Right lobe of liver (tissue), 6 donors: Measurements from ENCODE around the gene CLCN3. TPM values are rescaled to one million over a fixed set of nuclear protein-coding genes. Genes with fewer than 3 reads are reported as not detected.

Experiments
- ATAC-seq, 4 donors: fragments of 200-7000 bp; cut with Tn5 transposase; one replicate each; pipeline ENCODE4 v1.9.1; 2020; ENCODE audit warnings: mild to moderate bottlenecking in 4 of 4, moderate library complexity in 4 of 4
- DNase-seq, 3 donors: peaks; one replicate each; pipeline ENCODE4 v3.0.0-alpha.2; 2020
- H3K27ac ChIP-seq, 3 donors: fragments of 200-600 bp; one replicate each; pipeline ENCODE4 v1.8.0; 2022
- H3K27me3 ChIP-seq, 2 donors: fragments of 200-600 bp; one replicate each; pipeline ENCODE4 v1.8.0; 2022
- H3K36me3 ChIP-seq, 4 donors: fragments of 200-600 bp; sonication (generic) in 1 of 4; one replicate each; pipeline versions ENCODE4 v1.5.1 to v1.8.0; 2017 to 2022; ENCODE audit warnings: control low read depth in 1 of 4
- H3K4me1 ChIP-seq, 4 donors: fragments of 200-600 bp; sonication (generic) in 1 of 4; one replicate each; pipeline versions ENCODE4 v1.5.1 to v1.8.0; 2017 to 2022; ENCODE audit warnings: control low read depth in 1 of 4
- H3K4me3 ChIP-seq, 3 donors: fragments of 200-600 bp; one replicate each; pipeline ENCODE4 v1.8.0; 2022
- H3K9me3 ChIP-seq, 4 donors: fragments of 200-600 bp; sonication (generic) in 1 of 4; one replicate each; pipeline versions ENCODE4 v1.5.1 to v1.8.0; 2017 to 2022; ENCODE audit warnings: control low read depth in 1 of 4
- POLR2A ChIP-seq: fragments of 450-650 bp; IDR thresholded peaks from one replicate; pipeline ENCODE4 v1.6.1; 2017; ENCODE audit warnings: antibody characterized with exemption, mild to moderate bottlenecking
- WGBS: methylation state at CpG from one replicate; pipeline ENCODE4 v1.1.6; 2018; ENCODE audit warnings: low coverage, low lambda C conversion rate; ENCODE audit not compliant: insufficient coverage; ENCODE audit errors: missing lambda C conversion rate; 5-methylcytosine and 5-hydroxymethylcytosine counted together
- intact Hi-C, 2 donors: fragments of 100-400 bp; cut with DNase I; formaldehyde crosslinking; loops; one replicate each; pipeline versions ENCODE4 v1.11.2 to v1.14.1; 2022
- total RNA-seq, 6 experiments: library from RNA; depleted of rRNA in 2 of 6; stranded (reverse); fragments of >200 nt in 2 of 6; fragmentation: NEBNext Ultra II Directional in 3 of 6; extraction: Animal tissue kit (Norgen Biotek cat#: 25700) in 3 of 6; gene quantifications; one replicate each; pipeline versions ENCODE4 v1.1.0 to v1.2.4, GENCODE V29; 2016 to 2023
- TF ChIP-seq, protein P1 (sequence below), 4 donors: fragments of 200-600 bp in 3 of 4; fragments of 450-650 bp in 1 of 4; IDR thresholded peaks; one replicate each; pipeline versions ENCODE4 v1.5.1 to v1.8.0; 2016 to 2022; ENCODE audit warnings: antibody characterized with exemption in 4 of 4, mild to moderate bottlenecking in 2 of 4
- donor health status: DM: no; HTN: yes; CAD: no.
- donor health status: DM: no; HTN: no; CAD: no.
- donor health status: DM: no; HTN: no; CAD: no.
- donor health status: DM: no; HTN: yes; CAD: no.
- donor health status: DM: no; HTN: yes; CAD: no.

Gene CLCN3
- total RNA-seq, 6 experiments from 2014 or later: 17.0 to 29.4 (median 19.6) TPM

DNA sequence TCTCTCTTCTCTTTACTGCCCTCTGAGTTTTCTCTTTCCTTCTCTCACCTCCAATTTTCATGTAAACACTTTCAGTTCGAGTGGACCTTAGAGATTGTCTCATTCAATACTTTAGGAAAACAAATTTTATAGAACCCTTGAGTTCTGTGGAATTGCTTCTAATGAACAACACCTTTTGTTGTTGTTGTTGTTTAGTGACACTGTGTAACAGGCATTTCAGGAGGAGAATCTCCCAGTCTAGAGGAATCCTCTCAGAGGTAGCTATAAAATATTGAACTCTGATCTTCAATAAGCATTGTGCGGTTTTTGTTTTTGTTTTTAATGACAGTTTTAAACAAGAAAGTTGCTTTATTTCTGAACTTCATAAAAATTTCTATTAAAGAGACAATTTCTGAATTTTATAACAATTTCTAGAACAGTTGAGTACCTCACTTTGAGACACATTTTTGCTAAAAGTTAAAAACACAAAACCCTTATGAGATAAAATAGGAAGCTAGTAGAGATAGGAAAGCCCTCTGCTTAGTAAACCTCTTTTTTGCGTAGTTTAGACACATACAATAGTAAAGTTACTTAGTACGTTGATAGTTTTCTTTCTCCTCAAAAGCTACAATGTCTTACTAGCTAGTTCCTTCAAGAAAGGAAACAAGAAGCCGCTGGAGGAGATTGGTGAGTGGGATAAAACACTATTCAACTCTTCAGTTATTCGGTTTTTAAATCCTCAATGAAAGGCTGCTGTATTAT is 38.8 kb downstream of the CLCN3 start:
- Histone ChIP-seq H3K4me1 (peaks cover 0 to 24% (median 3%) of the 10 kb centered on the region in 4 donors), H3K27me3 (no peaks in the 10 kb centered on the region), H3K9me3 (no peaks in the 10 kb centered on the region), H3K4me3 (no peak overlapping the region), H3K27ac (peak overlapping the region; percentile 48 to 84 (median 55)), H3K36me3 (no peaks in the 10 kb centered on the region)
- intact Hi-C loops: no loop called here
- WGBS: 54% methylated on average over 6 of the region's 6 CpGs
- no peak for TF ChIP-seq POLR2A
- TF ChIP-seq, protein P1, sequence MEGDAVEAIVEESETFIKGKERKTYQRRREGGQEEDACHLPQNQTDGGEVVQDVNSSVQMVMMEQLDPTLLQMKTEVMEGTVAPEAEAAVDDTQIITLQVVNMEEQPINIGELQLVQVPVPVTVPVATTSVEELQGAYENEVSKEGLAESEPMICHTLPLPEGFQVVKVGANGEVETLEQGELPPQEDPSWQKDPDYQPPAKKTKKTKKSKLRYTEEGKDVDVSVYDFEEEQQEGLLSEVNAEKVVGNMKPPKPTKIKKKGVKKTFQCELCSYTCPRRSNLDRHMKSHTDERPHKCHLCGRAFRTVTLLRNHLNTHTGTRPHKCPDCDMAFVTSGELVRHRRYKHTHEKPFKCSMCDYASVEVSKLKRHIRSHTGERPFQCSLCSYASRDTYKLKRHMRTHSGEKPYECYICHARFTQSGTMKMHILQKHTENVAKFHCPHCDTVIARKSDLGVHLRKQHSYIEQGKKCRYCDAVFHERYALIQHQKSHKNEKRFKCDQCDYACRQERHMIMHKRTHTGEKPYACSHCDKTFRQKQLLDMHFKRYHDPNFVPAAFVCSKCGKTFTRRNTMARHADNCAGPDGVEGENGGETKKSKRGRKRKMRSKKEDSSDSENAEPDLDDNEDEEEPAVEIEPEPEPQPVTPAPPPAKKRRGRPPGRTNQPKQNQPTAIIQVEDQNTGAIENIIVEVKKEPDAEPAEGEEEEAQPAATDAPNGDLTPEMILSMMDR (IDR thresholded peaks at IDR 0.05): no peak
- ATAC-seq (no peak), DNase-seq (no peak)

DNA sequence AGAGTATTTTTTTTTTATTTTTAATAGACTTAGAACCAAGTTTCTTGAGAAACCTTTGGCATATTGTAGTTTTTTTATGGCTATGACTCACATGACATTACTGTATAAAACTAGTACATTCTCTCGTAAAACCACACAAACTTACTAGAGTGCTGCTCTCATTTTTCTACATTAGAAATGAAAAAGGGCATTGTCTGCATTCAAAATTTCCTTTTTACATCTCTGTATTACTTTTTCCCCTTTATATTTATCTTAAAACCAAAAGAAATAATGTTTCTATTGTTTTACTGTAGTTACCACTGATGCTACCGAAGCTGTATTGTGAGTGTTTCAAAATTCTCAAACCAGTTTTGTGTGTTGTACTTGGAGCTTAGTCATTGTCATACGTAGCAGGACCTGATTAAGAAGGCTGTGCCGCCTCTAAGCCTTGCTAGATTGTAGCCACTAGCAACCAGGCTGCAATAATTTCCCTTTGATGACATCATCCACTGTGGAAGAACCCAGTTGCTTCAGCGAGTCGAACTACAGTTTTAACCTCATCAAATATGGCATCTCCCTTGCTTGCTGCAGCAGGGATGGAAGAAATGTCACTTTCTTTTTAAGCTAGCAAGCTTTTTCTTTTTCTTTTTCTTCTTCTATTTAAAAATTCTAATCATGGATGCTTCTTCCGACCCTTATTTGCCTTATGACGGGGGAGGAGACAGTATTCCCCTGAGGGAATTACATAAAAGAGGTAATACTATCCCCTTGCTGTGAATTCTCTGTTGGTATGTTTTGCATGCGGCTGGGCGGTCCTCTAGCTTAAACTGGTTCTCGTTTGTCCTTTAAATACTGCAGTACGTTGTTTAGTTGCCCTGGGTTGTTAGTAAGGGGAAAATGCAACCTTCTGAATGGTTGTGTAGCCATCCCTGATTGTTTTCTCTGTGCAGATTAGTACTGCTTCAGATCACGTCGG is 39.6 kb downstream of the CLCN3 start:
- peak overlapping the region; percentile 6 to 41 (median 28) for H3K4me3 ChIP-seq
- peak overlapping the region; percentile 53 to 84 (median 55) for H3K27ac ChIP-seq
- DNase-seq: peak in 2 of 3 donors; percentile 41 to 55
- H3K9me3 ChIP-seq: no peaks in the 10 kb centered on the region
- TF ChIP-seq, protein P1 (IDR thresholded peaks at IDR 0.05): no peak
- peak; percentile 21 for TF ChIP-seq POLR2A
- peak; percentile 97 to 98 (median 98) for ATAC-seq
- no peaks in the 10 kb centered on the region for H3K36me3 ChIP-seq
- intact Hi-C loops: no loop called here
- peaks cover 0 to 25% (median 7%) of the 10 kb centered on the region in 4 donors for H3K4me1 ChIP-seq
- 12% methylated on average over 14 of the region's 14 CpGs for WGBS
- no peaks in the 10 kb centered on the region for H3K27me3 ChIP-seq

DNA sequence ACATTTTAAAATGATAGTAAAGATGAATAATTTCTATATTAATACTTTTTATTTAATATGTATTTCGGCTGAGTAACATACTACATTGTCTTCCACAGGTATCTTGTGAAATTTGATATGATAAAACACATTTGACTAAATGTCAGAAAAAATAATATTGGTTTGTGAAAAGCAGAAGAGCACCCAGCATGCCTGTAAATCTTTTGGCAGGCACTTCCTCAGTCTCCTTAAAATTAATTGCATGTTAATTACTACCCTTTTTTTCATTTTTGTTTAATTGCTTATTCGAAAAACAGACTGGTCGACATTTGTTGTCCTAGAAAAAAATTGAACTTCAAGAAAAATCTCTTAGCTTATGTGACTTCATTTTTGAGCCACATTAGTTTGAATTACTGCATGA is 40.6 kb downstream of the CLCN3 start:
- Histone ChIP-seq H3K27me3 (no peaks in the 10 kb centered on the region), H3K4me3 (no peak overlapping the region), H3K9me3 (no peaks in the 10 kb centered on the region), H3K27ac (no peak overlapping the region), H3K4me1 (peaks cover 0 to 27% (median 9%) of the 10 kb centered on the region in 4 donors), H3K36me3 (no peaks in the 10 kb centered on the region)
- intact Hi-C loops: no loop called here
- WGBS: 61% methylated on average over 3 of the region's 3 CpGs
- TF ChIP-seq, protein P1 (IDR thresholded peaks at IDR 0.05): no peak
- no peak for TF ChIP-seq POLR2A
- ATAC-seq: no peak
- no peak for DNase-seq

DNA sequence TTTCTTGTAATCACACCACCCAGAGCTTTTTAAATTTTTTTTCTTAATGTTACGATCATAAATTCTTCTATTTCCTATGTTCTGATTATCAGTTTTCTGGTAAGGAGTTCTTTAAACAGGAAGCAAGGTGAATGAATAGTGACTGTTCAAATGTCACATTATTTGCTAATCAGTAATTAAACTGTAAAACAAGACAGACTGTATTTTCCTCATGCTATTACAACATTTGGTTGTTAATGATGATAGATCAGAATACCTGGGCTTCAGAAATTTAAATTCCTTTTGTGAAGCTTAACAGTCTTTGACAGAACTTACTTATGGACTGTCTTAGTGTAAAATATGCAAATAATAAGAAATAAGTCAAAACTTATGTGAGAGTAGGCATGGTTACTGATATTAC is 41.4 kb downstream of the CLCN3 start:
- intact Hi-C loops: no loop called here
- WGBS: 79% methylated on average over 1 of the region's 1 CpG
- DNase-seq (no peak), ATAC-seq (no peak)
- H3K9me3 ChIP-seq: no peaks in the 10 kb centered on the region
- no peaks in the 10 kb centered on the region for H3K27me3 ChIP-seq
- no peaks in the 10 kb centered on the region for H3K36me3 ChIP-seq
- TF ChIP-seq, protein P1 (IDR thresholded peaks at IDR 0.05): no peak
- no peak for TF ChIP-seq POLR2A
- H3K4me3 ChIP-seq: no peak overlapping the region
- peaks cover 0 to 27% (median 9%) of the 10 kb centered on the region in 4 donors for H3K4me1 ChIP-seq
- H3K27ac ChIP-seq: no peak overlapping the region
